Transverse colon (tissue), 3 donors: ENCODE data around the gene ISX.

Experiments
- EP300 ChIP-seq: sonication (generic); formaldehyde crosslinking; IDR thresholded peaks from one replicate; pipeline ENCODE4 v1.6.1; 2017; ENCODE audit warnings: antibody characterized with exemption, low read depth
- POLR2A ChIP-seq: fragments of 450-650 bp; IDR thresholded peaks from one replicate; pipeline ENCODE4 v1.6.1; 2016; ENCODE audit warnings: antibody characterized with exemption, mild to moderate bottlenecking, moderate library complexity
- TF ChIP-seq, protein P1 (sequence below), 5 experiments: fragments of 200-600 bp in 3 of 5; fragments of 450-650 bp in 2 of 5; sonication (generic) in 3 of 5; IDR thresholded peaks; 1 replicate in 2 of 5; 2 replicates in 3 of 5; pipeline ENCODE4 v1.5.1; 2016 to 2017; ENCODE audit warnings: antibody characterized with exemption in 5 of 5, inconsistent platforms in 3 of 5, mild to moderate bottlenecking in 2 of 5, moderate library complexity in 1 of 5

DNA sequence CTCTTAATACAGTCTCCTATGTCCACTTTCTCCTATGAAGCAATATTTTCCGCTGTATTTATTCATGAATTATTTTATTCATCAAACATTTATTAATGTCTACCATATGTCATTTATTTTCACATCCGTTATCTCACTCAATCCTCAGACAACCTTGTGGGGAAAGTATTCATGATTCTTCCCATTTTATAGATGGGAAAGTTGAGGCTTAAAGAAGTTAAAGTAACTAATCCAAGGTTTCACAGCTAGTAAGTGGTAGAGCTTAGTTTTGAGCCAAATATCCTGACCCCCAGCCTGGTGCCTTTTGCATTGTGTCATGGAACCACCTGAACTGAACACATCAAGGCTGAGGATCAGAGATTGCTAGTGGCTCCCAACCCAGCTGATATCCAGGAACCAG lies 66.6 kb downstream of the ISX start:
- TF ChIP-seq, protein P1, sequence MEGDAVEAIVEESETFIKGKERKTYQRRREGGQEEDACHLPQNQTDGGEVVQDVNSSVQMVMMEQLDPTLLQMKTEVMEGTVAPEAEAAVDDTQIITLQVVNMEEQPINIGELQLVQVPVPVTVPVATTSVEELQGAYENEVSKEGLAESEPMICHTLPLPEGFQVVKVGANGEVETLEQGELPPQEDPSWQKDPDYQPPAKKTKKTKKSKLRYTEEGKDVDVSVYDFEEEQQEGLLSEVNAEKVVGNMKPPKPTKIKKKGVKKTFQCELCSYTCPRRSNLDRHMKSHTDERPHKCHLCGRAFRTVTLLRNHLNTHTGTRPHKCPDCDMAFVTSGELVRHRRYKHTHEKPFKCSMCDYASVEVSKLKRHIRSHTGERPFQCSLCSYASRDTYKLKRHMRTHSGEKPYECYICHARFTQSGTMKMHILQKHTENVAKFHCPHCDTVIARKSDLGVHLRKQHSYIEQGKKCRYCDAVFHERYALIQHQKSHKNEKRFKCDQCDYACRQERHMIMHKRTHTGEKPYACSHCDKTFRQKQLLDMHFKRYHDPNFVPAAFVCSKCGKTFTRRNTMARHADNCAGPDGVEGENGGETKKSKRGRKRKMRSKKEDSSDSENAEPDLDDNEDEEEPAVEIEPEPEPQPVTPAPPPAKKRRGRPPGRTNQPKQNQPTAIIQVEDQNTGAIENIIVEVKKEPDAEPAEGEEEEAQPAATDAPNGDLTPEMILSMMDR (IDR thresholded peaks at IDR 0.05), result no peak
- TF ChIP-seq POLR2A, result no peak
- no peak for TF ChIP-seq EP300
